AML-193 (cell line): ENCODE results near the gene KCNH1.

ENCODE experiments used
- DNase-seq, 2 experiments: peaks; one replicate each; lab custom pipeline; 2025; lab: John Stamatoyannopoulos, UW

Gene KCNH1

GRCh38 chr1:211133836-211134669 lies at the start of gene KCNH1:
Gene KCNH1 (minus strand): TSS chr1:211134148. CDS start chr1:211133945, 203 bp downstream.
- DNase-seq: peak; percentile 31 to 40

- no peak for DNase-seq
These were observed 48.8 kb upstream of the KCNH1 start for GRCh38 chr1:211182746-211183145.

- no peak for DNase-seq
These were observed 40.4 kb upstream of the KCNH1 start for GRCh38 chr1:211174375-211174774.

GRCh38 chr1:211172657-211173056 lies 38.7 kb upstream of the KCNH1 start:
- no peak for DNase-seq

- DNase-seq: no peak
These were observed 35.4 kb upstream of the KCNH1 start for GRCh38 chr1:211169353-211169752.

- DNase-seq: no peak
These were observed 24.9 kb upstream of the KCNH1 start for GRCh38 chr1:211158866-211159265.

- DNase-seq: no peak
These were observed 21.1 kb upstream of the KCNH1 start for GRCh38 chr1:211155040-211155439.

- DNase-seq: no peak
These were observed 20.0 kb upstream of the KCNH1 start for GRCh38 chr1:211153932-211154331.

- DNase-seq: no peak
These were observed 14.4 kb upstream of the KCNH1 start for GRCh38 chr1:211148366-211148765.

GRCh38 chr1:211145944-211146343 lies 12.0 kb upstream of the KCNH1 start:
- no peak for DNase-seq

- DNase-seq: peak; percentile 36 to 40
These were observed 1.5 kb upstream of the KCNH1 start for GRCh38 chr1:211135342-211135950.

GRCh38 chr1:211133393-211133835 lies 534 bp downstream of the KCNH1 start:
- no peak for DNase-seq

GRCh38 chr1:211132721-211133392 lies 1.1 kb downstream of the KCNH1 start:
- no peak for DNase-seq

GRCh38 chr1:211129776-211130175 lies 4.2 kb downstream of the KCNH1 start:
- DNase-seq: no peak

- DNase-seq: no peak
These were observed 6.8 kb downstream of the KCNH1 start for GRCh38 chr1:211127166-211127565.

- no peak for DNase-seq
These were observed 7.3 kb downstream of the KCNH1 start for GRCh38 chr1:211126622-211127021.

- DNase-seq: no peak
These were observed 15.4 kb downstream of the KCNH1 start for GRCh38 chr1:211118407-211119102.

GRCh38 chr1:211114446-211114845 lies 19.5 kb downstream of the KCNH1 start:
- DNase-seq: no peak

- DNase-seq: no peak
These were observed 20.4 kb downstream of the KCNH1 start for GRCh38 chr1:211113566-211113965.

- no peak for DNase-seq
These were observed 22.6 kb downstream of the KCNH1 start for GRCh38 chr1:211111351-211111750.

- no peak for DNase-seq
These were observed 32.5 kb downstream of the KCNH1 start for GRCh38 chr1:211101481-211101880.

- DNase-seq: no peak
These were observed 34.6 kb downstream of the KCNH1 start for GRCh38 chr1:211099393-211099792.
